SW480 (cell line): ENCODE results near the gene C2CD4D.
A peak's percentile ranks its signal among the peaks of the same experiment; 100 is the strongest.
"Not testable (repeated sequence)": the region's sequence is repeated elsewhere in the genome, so short reads cannot be mapped to it uniquely, and the experiment has no call there.

Experiments used
- DNase-seq: peaks from one replicate; pipeline ENCODE4 v3.0.0-alpha.2; 2016; ENCODE audit warnings: low spot score

Gene C2CD4D

DNA sequence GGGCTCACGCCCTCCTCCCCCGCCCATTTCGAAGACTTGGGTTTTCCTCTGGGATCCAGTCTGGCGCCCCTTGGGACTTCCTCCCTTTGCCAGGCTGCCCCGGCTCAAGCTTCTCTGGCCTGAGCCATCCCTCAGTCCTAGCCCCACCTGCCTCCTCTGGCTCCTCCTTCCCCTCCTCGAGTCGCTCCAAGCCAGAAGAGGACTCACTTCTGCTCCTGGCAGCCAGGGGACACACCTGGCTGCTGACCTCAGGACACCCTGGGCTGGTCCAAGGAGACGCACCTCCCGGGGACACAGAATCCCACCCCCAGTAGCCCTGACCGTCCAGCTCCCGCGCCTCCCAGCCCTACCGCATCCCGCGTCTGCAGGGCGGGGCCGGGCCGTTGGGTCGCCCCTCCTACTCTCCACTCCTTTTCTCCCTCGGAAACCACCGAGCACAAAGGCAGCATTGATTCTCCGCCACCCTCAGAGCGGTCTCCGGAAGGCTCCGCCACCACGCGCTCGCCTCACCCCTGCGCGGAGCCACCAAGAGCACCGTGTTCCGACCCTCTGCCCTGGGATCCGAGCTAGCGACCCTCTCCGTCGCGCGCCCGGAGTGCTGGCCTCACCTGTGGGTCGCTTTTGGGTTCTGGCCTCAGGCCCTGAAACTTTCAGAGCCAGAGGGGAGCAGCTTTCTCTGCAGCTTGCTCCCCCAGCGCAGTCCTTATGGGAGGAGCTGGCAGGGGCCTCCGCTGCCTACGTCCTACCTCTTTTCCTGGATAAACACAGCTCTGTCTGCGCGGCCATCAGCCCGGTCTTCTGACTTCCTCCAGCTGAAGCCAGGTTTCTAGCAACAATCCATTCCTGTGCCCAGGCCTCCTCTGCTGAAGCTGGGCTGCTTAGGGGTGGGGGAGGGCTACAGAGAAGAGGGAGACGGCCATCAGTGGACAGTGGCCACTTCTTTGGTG is at the start of gene C2CD4D:
Gene C2CD4D, minus strand, starts transcription at position 364 of the 947 bp plus-strand sequence. CDS start 831 bp downstream, outside the sequence.
- peak; percentile 94 for DNase-seq

DNA sequence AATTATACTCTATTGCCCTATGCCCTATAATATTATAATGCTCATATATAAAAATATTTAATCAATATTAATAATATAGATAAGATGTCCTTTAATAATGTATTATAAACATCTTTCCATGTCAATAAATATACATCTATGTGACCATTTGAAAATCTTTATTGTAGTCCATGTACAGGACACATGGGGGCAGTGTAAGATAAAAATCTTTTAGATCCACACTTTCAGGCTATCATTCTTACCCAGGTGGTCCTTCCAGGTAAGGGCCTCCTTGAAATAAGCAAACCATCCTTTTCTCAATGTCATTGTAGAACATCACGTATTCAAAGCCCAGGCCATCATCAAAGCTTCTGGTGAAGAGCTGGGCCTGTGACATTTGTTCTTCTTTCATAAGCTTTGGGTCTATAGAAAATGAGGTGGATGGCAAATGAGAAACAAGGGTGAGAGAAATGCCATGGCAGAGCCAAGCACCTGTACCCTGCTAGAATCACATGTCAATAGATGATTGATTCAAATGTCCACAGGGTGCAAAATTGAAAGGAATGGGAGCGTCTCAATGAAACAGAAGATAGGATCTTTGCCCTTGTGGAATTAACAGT is 49.5 kb upstream of the C2CD4D start:
- DNase-seq = peak; percentile 31

DNA sequence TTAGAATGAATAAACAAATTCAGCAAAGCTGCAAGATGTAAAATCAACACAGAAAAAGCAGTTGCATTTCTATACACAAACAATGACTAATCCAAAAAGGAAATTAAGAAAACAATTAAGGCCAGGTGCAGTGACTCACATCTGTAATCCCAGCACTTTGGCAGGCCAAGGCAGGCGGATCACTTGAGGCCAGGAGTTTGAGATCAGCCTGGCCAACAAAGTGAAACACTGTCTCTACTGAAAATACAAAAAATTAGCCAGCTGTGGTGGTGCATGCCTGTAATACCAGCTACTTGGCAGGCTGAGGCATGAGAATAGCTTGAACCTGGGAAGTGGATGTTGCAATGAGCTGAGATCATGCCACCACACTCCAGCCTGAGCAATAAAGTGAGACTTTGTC is 47.4 kb upstream of the C2CD4D start:
- no peak for DNase-seq

DNA sequence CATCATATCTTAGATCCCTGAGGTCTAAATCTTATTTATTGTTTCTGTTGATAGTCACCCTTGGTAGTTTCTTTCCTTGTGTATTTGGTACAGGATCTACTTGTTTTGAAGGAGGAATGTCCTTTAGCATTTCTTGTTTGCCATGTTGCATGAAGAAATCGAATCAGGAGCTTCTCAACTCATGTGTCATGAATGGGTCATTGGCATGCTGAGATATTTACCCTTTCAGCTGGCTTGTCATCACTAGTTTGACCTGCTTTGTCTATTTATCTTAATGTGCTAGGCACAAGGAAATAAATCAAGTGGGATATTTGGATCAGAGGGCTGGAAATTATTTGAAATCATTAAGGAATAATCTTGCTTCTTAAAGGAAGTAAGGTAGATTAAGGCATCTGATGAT is 45.9 kb upstream of the C2CD4D start:
- no peak for DNase-seq

DNA sequence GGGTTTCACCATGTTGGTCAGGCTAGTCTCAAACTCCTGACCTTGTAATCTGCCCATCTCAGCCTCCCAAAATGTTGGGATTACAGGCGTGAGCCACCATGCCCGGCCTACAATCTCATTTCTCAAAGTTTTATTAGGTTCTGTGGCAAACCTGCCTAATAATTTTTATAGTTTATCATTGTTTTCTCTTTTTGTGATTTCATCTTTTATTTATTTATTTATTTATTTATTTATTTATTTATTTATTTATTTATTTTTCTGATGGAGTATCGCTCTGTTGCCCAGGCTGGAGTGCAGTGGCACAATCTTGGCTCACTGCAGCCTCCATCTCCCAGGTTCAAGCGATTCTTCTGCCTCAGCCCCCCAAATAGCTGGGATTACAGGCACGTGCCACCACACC is 45.3 kb upstream of the C2CD4D start:
- DNase-seq = not testable (repeated sequence)

DNA sequence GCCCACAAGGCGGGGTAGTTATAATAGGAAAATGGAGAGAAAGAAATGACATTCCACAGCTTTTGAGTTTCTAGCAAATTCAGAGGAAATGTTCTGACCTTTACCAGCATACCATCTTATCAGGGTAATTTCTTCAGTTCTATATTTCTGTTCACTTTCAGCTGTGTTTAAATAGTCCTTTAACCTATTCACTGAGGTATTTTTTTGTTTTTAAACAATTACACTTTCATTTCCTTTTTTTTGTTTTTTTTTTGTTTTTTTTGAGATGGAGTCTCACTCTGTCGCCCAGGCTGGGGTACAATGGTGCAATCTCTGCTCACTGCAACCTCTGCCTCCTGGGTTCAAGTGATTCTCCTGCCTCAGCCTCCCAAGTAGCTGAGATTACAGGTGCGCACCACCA is 44.8 kb upstream of the C2CD4D start:
- not testable (repeated sequence) for DNase-seq

DNA sequence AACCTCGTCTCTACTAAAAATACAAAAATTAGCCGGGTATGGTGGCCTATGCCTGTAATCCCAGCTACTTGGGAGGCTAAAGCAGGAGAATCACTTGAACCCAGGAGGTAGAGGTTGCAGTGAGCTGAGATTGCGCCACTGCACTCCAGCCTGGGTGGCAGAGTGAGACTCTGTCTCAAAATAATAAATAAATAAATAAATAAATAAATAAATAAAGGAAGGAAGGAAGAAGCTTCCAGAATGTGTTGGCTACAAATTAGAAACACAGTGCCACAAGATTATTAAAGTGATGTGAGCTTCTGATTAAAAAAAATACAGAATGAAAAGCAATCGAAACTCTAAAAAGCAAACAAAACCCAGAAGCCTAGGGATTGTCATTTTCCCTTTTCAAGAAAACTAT is 44.3 kb upstream of the C2CD4D start:
- DNase-seq = not testable (repeated sequence)

DNA sequence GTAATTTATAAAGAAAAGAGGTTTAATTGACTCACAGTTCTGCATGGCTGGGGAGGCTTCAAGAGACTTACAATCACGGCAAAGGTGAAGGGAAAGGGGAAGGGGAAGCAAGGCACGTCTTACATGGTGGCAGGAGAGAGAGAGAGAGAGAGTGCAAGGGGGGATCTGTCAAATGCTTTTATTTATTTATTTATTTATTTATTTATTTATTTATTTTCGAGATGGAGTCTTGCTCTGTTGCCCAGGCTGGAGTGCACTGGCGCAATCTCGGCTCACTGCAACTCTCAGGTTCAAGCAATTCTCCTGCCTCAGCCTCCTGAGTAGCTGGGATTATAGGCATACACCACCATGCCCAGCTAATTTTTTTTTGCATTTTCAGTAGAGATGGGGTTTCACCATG is 43.3 kb upstream of the C2CD4D start:
- not testable (repeated sequence) for DNase-seq

DNA sequence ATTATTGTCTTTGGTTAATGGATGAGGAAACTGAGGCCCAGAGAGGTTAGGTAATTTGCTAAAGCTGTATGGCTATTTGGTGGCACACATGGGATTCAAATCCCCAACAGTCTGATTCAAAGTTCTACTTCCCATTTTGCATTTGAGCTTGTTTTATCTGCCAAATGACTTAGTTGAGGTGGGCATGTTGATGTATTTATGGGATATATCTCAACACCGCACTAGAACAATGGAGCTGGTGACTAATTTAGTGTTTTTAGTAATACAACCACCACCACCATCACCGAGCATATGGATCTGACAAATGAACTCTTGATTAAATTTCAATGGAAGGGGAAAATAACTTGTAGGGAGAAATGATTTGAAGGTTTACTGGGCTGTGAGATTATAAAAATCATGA is 42.8 kb upstream of the C2CD4D start:
- no peak for DNase-seq

DNA sequence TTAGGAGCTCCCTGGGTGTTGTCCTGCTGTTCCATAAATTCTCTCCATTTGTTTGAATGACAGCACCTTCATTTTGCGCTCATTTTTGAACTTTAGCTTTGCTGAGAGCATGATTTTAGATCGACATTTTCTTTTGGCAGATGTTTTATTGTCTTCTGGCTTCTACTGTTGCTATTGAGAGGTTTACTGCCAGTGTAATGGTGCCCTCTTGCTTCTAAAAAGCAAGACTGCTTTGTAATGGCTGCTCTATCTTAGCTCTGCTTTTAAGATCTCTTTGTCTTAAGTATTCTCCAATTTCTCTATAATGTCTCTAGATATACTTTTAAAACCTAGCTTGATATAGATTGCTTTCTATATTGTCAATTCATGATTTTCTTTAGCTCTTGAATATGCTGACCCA is 41.9 kb upstream of the C2CD4D start:
- DNase-seq = no peak

DNA sequence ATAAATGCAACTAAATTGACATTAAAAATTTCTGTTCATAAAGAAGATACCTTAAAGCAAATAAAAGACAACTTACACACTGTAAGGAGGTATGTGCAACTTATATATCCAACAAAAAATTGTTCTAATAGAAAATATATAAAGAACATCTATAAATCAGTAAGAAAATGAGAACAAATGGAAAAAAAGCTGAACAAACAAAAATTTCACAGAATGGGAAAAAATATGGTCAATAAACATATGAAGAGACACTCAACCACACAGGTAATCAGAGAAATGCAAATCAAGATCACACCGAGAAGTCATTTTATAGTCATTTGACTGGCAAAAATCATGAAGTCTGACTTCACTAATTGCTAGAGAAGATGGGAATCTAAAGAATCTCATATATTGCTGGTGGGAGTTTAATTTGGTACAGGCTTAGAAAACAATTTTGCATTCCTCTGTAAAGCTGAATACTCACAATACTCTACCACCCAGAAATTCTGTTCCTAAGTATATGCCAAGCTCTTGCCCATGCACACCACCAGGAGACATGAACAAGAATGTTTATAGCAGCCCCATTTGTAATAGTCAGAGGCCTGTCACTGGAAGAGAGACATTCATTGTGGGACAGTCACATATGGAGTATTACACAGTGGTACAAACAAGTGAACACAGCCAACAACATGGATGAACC is 35.9 kb upstream of the C2CD4D start:
- DNase-seq = no peak

DNA sequence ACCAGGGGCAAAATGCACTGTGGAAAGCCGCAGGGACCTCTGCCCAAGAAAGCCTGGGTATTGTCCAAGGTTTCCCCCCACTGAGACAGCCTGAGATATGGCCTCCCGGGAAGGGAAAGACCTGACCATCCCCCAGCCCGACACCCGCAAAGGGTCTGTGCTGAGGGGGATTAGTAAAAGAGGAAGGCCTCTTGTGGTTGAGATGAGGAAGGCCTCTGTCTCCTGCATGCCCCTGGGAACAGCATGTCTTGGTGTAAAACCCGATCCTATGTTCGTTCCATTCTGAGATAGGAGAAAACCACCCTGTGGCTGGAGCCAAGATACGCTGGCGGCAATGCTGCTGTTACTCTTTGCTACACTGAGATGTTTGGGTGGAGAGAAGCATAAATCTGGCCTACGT is 33.2 kb upstream of the C2CD4D start:
- DNase-seq = not testable (repeated sequence)

DNA sequence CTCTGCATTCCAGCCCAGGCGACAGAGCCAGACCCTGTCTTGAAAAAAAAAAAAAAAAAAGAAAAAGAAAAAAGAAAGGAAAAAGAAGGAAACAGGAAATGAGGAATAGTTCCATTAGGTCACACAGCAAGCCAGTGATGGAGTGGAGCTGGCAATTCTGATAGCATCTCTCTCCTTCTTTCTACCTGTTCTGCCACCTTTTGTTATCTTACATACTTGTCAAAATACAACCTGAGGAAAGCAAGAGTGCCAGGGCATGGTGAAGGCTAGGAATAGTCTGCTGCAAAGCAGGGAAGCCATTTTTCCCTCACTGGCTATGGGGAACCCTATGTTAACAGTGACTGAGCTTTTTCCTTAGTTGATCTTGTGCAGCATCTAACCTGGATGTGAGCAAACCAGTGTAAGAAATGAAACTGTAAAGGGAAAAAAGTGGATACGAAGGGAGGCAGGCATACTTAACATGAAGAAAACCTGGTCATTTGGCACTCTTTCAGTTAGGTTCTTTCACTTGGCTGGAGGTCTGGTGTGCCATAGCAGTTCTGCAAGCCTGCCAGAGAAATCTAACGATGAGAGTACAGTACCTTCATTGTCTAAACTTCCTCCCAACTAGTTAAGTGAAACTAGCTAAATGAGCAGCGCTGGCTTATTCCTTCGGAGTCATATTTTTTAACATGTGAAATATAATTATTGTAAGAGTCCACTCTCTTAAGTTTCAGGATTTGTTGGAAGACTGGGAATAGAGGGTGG is 31.8 kb upstream of the C2CD4D start:
- DNase-seq = no peak

DNA sequence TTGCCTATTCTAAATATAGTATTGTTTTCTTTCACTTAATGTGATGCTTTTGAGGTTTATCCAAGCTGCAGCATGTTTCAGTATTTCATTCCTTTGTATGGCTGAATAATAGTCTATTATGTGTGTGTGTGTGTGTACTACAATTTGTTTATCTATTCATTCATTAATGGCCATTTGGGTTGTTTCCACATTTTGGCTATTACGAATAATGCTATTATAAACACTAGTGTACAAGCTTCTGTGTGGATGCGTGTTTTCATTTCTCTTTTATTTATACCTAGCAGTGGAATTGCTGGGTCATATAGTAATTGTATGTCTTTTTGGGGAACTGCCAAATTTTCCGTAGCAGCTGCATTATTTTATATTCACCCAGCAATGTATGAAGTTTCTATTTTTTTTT is 28.9 kb upstream of the C2CD4D start:
- DNase-seq = no peak

DNA sequence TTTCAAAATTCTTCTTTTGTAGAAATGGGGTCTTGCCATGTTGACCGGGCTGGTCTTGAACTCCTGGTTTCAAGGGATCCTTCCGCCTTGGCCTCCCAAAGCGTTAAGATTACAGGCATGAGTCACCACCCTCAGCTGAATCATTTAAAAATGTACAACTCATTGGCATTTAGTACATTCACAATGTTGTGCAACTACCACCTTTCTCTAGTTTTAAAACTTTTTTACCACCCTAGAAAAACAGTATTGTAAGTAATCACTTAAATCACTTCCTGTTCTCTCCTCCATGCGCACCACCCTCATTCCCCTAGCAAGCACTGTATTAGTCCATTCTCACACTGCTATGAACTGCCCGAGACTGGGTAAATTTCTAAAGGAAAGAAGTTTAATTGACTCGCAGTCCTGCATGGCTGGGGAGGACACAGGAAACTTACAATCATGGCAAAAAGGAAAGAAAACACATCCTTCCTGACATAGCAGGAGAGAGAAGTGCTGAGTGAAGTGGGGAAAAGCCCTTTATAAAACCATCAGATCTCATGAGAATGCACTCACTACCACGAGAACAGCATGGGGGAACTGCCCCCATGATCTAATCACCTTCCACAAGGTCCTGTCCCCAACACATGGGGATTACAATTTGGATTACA is 28.3 kb upstream of the C2CD4D start:
- DNase-seq = no peak

DNA sequence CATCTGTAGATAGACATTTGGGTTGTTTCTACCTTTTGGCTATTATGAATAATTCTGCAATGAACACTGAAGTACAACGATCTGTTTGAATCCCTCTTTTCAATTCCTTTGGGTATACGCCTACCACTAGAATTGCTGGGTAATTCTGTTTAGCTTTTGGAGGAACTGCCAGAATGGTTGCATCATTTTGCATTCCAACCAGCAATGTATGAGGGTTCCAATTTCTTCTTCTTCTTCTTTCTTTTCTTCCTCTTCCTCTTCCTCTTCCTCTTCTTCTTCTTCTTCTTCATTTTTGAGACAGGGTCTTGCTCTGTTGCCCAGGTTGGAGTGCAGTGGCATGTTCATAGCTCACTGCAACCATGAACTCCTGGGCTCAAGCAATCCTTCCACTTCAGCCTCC is 27.7 kb upstream of the C2CD4D start:
- no peak for DNase-seq

DNA sequence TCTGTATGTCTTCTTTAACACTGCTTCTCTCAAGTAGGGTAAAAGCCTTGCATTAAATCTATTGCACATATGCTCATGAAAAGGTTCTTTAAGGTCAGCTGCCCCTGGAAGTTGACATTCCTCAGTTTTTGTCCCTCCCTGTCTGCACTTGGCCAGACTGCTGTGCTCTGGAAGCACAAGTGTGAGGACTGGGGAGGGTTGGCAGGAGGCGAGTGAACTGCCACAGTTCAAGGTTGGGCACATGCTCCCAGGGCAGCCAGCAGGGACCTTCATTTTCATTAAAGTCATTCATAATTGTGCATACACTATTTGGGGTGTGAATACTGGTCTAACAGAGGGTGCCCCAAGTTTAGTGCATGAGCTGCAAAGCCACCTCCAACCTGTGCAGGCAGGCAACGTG is 24.8 kb upstream of the C2CD4D start:
- no peak for DNase-seq

DNA sequence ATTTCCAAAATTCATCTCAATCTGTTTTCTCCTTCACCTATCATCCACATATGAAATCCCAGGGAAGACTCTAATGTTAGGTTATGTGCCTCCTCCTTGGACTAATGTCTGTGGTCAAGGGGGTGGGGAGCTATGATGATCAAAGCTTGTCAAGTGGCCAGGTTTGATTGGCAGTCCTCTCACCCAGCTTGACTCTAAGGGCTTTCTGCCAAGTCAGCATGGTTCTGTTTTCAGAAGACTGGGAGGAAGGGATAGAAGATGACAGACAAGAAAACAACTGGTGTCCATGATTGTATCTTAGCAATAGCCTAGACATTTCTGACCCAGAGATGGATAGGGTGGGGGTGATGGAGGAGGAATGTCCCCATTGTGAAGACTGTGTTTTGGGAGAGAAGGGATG is 23.0 kb upstream of the C2CD4D start:
- peak; percentile 62 for DNase-seq

DNA sequence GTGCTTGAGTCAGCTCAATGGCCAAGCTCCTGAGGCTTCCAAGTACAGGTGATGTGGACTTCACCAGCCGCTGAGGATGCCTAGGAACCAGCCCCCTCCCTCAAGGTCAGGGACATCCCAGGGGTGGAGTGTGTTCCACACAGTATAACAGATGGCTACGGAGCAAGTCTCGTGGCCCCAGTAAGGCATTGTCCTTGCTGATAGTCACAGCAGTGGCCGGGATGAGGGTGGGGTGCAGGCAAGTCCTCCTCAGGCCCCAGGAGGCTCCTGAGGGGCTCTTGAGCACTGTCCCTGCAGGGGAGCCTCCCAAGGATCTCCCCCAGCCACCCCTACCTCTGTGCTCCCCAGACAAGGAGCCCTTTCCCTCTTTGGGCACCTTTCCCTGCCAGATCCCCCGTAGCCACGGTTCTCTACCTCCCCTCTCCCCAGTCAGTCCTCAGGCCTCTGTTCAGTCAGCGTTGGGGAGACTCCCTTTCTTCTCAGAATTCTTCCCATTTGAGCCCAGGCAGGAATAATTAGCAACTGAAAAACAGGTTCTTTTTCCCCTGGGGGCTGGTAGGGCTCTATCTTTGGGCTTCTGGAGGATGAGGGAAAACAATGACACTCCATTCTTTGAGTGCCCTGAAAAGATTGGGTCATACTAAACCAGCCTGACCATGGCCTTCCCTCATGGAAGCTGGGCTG is 21.0 kb upstream of the C2CD4D start:
- DNase-seq = no peak

DNA sequence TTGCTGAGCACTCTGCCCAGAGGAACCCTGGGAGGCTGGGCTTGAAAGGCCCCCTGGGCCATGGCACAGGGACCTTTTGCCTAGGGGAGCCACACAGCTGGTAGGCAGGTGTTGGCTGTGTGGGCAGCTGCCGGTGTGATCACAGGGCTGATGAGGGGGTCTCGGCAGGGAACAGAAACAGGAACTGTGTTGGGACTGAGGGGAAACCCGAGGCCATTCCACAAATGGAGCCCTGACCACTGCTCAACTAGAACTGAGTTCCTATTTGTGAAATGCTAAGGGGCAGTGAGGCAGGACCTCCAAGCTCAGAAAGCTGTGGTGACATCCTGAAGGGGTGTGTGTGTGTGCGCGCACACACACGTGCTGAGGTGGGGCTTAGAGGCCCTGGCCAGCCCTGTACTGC is 20.3 kb upstream of the C2CD4D start:
- DNase-seq = no peak
